ENCODE measurements around the gene LRRC28. TPM values are rescaled to one million over a fixed set of nuclear protein-coding genes. Genes with fewer than 3 reads are reported as not detected.

The LRRC28 gene
- total and polyA plus RNA-seq, 10 of the 15 experiments (the other 5 are each of a cell fraction or from before 2014, with no cell fraction given) = 21.3 to 54.9 (median 27.7) TPM

GRCh38 chr15:99230867-99231266 is 20.4 kb upstream of the LRRC28 start:
- SMC1A ChIA-PET (ENCODE audit: uncharacterized antibody, unreplicated experiment) = no interaction called here
- FAIRE-seq (no peak), ATAC-seq (no peak), DNase-seq (ENCODE audit: low read depth, low spot score) (no peak)
- H3K36me3 ChIP-seq (ENCODE audit: control insufficient read depth in 2 of 2, insufficient read depth in 2 of 2, low read length in 1 of 2) = peaks cover 0 to 4% of the 10 kb centered on the region in 2 experiments; a peak in 1 of 4 replicates
- H3K4me2 ChIP-seq (ENCODE audit: control insufficient read depth, insufficient read depth) = no peak overlapping the region
- intact Hi-C loops (cut with micrococcal nuclease; ENCODE audit: unreplicated experiment) = no loop called here
- no peaks in the 10 kb centered on the region for H3K4me1 ChIP-seq (ENCODE audit: control insufficient read depth, insufficient read depth, low read length)
- BruUV-seq (replicated peaks) = no TSS peak
- TF ChIP-seq JUNB (IDR thresholded peaks at IDR 0.05) = no peak
- TF ChIP-seq GABPA (IDR thresholded peaks at IDR 0.05; ENCODE audit: low read depth) = no peak
- no peak for TF ChIP-seq CEBPB (IDR thresholded peaks at IDR 0.05; ENCODE audit: borderline replicate concordance in 1 of 2, low read depth in 2 of 2, low read length in 2 of 2)
- TF ChIP-seq, protein P1, sequence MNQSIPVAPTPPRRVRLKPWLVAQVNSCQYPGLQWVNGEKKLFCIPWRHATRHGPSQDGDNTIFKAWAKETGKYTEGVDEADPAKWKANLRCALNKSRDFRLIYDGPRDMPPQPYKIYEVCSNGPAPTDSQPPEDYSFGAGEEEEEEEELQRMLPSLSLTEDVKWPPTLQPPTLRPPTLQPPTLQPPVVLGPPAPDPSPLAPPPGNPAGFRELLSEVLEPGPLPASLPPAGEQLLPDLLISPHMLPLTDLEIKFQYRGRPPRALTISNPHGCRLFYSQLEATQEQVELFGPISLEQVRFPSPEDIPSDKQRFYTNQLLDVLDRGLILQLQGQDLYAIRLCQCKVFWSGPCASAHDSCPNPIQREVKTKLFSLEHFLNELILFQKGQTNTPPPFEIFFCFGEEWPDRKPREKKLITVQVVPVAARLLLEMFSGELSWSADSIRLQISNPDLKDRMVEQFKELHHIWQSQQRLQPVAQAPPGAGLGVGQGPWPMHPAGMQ (IDR thresholded peaks at IDR 0.05; ENCODE audit: borderline replicate concordance) = no peak
- TF ChIP-seq, protein P2, sequence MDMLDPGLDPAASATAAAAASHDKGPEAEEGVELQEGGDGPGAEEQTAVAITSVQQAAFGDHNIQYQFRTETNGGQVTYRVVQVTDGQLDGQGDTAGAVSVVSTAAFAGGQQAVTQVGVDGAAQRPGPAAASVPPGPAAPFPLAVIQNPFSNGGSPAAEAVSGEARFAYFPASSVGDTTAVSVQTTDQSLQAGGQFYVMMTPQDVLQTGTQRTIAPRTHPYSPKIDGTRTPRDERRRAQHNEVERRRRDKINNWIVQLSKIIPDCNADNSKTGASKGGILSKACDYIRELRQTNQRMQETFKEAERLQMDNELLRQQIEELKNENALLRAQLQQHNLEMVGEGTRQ (IDR thresholded peaks at IDR 0.05; ENCODE audit: borderline replicate concordance, low read depth, low read length) = no peak
- TF ChIP-seq HDGF (IDR thresholded peaks at IDR 0.05) = no peak
- TF ChIP-seq, protein P3, sequence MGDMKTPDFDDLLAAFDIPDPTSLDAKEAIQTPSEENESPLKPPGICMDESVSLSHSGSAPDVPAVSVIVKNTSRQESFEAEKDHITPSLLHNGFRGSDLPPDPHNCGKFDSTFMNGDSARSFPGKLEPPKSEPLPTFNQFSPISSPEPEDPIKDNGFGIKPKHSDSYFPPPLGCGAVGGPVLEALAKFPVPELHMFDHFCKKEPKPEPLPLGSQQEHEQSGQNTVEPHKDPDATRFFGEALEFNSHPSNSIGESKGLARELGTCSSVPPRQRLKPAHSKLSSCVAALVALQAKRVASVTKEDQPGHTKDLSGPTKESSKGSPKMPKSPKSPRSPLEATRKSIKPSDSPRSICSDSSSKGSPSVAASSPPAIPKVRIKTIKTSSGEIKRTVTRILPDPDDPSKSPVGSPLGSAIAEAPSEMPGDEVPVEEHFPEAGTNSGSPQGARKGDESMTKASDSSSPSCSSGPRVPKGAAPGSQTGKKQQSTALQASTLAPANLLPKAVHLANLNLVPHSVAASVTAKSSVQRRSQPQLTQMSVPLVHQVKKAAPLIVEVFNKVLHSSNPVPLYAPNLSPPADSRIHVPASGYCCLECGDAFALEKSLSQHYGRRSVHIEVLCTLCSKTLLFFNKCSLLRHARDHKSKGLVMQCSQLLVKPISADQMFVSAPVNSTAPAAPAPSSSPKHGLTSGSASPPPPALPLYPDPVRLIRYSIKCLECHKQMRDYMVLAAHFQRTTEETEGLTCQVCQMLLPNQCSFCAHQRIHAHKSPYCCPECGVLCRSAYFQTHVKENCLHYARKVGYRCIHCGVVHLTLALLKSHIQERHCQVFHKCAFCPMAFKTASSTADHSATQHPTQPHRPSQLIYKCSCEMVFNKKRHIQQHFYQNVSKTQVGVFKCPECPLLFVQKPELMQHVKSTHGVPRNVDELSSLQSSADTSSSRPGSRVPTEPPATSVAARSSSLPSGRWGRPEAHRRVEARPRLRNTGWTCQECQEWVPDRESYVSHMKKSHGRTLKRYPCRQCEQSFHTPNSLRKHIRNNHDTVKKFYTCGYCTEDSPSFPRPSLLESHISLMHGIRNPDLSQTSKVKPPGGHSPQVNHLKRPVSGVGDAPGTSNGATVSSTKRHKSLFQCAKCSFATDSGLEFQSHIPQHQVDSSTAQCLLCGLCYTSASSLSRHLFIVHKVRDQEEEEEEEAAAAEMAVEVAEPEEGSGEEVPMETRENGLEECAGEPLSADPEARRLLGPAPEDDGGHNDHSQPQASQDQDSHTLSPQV (IDR thresholded peaks at IDR 0.05) = no peak
- no peak for TF ChIP-seq YBX1 (IDR thresholded peaks at IDR 0.05)
- TF ChIP-seq RAD21 (IDR thresholded peaks at IDR 0.05; ENCODE audit: insufficient read depth, low read depth, low read length) = no peak
- TF ChIP-seq, protein P4, sequence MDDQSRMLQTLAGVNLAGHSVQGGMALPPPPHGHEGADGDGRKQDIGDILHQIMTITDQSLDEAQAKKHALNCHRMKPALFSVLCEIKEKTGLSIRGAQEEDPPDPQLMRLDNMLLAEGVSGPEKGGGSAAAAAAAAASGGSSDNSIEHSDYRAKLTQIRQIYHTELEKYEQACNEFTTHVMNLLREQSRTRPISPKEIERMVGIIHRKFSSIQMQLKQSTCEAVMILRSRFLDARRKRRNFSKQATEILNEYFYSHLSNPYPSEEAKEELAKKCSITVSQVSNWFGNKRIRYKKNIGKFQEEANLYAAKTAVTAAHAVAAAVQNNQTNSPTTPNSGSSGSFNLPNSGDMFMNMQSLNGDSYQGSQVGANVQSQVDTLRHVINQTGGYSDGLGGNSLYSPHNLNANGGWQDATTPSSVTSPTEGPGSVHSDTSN (IDR thresholded peaks at IDR 0.05; ENCODE audit: insufficient replicate concordance, low read depth, low read length) = no peak
- no peak for TF ChIP-seq E4F1 (IDR thresholded peaks at IDR 0.05; ENCODE audit: borderline replicate concordance, partially characterized antibody)
- TF ChIP-seq NKRF (conservative IDR thresholded peaks at IDR 0.05) = no peak
- no peaks in the 10 kb centered on the region for H3K79me2 ChIP-seq (ENCODE audit: control insufficient read depth, insufficient read depth, low read length)
- CTCF ChIA-PET = interaction anchor here (0.7 to 1.0 kb wide), 2 partner anchors 17 to 56 kb away, joined by 3 read pairs; no protein-coding TSS in a partner anchor
- no peak overlapping the region for H3K27ac ChIP-seq (ENCODE audit: control insufficient read depth, insufficient read depth)
- in situ Hi-C loops (cut with MboI) = no loop called here
- H3K9ac ChIP-seq (ENCODE audit: control insufficient read depth, insufficient read depth, low read length) = no peak overlapping the region
- H4K20me1 ChIP-seq (ENCODE audit: control insufficient read depth, insufficient read depth) = no peaks in the 10 kb centered on the region
- 94% methylated on average over 4 of the region's 4 CpGs for WGBS (ENCODE audit: insufficient coverage, insufficient replicate concordance, low lambda C conversion rate, missing lambda C conversion rate)
- POLR2A ChIA-PET = no interaction called here
- no peak overlapping the region for H2AFZ ChIP-seq (ENCODE audit: control insufficient read depth, low read depth, low read length)
- no peaks in the 10 kb centered on the region for H3K27me3 ChIP-seq (replicated peaks in 1 of 2; ENCODE audit: control insufficient read depth in 2 of 2, insufficient read depth in 2 of 2, low read length in 1 of 2)
- no peaks in the 10 kb centered on the region for H3K9me3 ChIP-seq (replicated peaks; ENCODE audit: control insufficient read depth, insufficient read depth, low read length)
- RAD21 ChIA-PET (ENCODE audit: unreplicated experiment) = no interaction called here
- H3K4me3 ChIP-seq = no peak overlapping the region
